Measurements from ENCODE around the gene PJA2.

PJA2 gene

DNA sequence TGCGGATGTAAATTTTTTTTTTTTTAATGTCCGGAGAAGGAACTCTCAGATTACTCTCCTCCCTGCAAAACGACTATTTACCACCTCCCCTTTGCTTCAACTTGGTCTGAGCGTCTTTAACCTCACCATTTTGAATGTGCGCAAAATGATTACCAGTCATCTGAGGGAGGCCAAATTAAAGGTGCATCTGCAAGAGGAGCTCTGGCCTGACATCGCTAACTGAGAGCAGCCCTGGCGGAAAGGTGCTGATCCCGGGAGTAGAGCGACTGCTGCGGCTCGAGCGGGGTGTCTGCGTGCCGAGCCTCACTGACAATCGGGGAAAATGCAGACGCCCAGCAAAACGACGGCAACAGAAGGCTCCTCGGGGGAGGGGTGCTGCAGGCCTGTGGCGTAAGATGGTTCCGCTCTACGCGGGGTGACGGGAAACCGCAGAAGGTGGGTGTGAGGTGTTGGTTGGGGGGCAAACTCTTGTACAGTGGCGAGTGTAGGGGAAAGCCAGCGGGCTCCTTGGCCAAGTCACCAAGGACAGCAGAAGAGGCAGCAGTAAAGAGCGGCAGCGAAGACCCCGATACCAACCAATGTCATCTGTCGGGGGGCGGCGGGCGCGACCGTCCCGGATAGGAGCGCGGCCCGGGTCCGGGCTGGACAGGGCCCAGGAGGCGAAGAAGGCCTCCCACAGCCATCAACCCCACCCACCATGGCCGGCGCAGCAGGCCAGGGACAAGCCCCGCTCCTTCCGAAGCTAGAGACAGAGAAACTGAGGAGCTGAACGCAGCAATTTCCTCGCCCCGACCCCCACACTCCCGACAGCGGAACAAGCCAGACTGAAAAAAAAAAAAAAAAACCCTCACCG lies 557 bp downstream of the PJA2 start:
- peak; percentile 25 for DNase-seq

DNA sequence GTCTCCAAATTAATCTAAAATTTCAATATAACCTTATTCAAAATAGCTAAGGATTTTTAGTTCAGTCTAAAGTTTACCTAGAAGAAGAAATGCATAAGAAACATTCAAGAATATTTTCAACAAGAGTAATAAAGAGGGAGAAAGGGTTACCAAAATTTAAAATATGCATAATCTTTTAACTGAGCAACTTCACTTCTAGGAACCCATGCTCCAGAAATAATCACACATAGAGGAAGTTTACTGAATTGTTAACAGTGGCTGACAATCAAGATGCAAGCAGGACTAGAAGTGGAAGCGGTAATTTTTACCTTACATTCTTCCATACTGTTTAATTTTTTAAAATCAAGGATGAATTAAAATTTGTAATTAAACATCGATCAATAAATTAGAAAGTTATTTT lies 1.9 kb downstream of the PJA2 start:
- DNase-seq: no peak

DNA sequence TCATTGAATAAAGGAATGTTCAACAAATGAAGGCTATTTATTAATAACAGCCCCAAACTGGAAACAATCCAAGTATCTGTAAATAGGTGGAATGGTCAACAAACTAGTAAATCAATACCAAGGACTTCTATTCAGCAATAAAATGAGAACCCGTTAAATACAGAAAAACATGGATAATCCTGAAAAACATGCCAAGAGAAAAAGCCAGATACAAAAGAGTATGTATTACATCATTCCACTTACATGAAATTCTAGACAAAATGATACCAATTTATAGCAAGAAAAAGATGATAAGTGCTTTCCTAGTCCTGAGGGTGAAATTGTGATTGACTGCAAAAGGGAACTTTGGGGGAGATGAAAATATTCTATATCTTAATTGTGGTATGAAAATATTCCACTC lies 3.1 kb downstream of the PJA2 start:
- no peak for DNase-seq

DNA sequence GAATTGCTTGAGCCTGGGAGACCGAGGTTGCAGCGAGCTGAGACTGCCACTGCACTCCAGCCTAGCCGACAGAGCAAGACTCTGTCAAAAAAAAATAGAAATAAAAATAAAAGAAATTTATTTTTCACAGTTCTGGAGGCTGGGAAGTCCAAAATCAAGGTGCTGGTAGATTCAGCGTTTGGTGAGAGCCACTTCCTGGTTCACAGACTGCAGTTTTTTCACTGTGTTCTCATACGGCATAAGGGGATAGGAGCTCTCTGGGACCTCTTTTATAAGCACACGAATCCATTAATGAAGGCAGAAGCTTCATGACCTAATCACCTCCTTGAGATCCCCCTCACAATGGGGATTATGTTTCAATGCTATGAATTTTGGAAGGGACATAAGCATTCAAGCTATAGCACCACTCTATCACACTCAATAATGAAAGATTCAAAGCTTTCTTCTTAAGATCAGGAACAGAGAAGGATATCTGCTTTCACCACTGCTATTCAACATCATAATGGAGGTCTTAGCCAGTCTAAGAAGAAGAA lies 5.3 kb downstream of the PJA2 start:
- DNase-seq: peak; percentile 30

DNA sequence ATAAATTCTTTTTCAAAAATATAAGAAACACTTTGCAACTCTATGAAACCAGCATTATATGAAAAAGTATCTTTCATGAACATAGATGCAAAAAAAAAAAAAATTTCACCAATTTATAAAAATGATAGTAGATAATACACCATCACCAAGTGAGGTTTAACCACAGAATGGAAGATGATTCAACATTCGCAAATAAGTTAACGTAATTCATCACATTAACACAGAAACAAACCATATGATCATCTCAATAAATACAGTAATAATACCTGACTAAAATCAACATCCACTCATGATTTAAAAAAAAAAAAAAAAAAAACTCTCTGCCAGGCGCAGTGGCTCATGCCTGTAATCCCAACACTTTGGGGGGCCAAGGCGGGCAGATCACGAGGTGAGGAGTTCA lies 6.3 kb downstream of the PJA2 start:
- DNase-seq: no peak

DNA sequence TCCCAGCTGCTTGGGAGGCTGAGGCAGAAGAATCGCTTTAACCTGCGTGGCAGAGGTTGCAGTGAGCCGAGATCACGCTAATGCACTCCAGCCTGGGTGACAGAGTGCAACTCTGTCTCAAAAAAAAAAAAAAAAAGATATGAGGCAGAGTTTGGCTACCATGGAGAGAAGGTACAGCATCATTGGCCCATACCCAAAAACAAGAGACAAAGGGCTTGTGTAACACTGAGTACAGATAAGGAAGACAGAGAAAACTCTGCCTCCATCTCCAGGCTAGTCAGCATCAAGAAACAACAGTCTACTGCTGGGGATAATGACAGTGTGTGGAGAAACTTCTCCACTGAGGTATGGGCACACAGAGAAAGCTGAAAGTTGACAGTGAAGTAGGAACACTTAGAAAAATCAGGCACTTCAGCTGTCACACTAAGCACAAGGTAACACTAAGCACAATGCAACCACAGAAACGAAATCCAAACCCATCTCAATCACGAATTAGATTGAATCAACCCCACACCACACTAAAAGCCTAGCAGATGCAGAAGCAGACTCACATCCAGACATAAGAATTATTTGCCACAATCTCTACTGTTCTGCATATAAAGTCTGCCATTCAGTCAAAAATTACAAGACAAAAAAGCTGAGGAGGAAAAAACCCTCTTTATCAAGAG lies 10.5 kb downstream of the PJA2 start:
- DNase-seq: no peak

DNA sequence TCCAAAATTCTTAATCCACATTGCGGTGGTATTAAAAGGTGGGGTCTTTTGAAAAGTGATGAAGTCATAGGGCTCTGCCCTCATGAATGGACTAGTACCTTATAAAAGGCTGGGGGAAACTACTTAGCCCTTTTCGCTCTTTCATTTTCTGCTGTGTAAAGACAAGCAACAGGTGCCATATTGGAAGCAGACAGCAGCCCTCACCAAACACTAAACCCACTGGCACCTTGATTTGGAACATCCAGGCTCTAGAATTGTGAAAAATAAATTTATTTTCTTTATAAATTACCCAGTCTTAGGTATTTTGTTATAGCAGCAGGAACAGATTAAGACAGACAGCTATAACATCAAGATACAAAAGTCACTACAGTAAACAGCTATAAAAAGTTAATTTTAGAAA lies 12.8 kb downstream of the PJA2 start:
- no peak for DNase-seq

DNA sequence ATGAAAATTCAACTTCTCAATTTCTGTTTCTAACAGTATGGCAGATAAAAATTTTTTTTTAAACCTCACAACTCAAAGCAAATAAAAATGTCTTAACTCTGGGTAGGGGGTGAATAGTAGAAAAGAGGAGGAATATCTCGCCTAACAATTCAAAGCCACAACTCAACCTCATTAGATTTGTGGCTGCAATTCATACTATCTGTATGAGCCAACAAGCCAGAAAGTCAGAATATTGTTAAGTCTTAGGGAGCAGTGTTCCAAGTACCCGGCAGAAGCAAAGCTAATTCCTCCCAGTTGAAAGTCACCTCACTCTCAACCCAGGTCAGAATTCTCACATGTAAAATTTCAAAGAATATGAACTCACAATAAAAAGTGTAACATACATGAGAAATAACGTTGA lies 15.0 kb downstream of the PJA2 start:
- DNase-seq: no peak

DNA sequence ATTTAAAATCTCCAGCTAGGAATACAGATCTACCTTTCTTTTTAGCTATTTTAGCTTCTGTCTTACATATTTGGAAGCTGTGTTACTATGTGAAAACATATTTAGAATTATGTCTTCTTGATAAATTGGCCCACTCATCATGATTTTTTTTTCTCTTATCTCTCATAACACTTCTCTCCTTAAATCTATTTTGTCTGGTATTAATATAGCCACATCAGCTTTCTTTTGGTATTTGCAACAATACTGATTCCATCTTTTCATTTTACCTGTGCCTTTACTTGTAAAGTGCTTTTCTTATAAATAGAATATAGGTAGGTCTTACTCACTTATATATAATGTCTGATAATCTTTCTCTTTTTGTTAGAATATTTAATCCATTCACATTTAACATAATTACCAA lies 19.6 kb downstream of the PJA2 start:
- DNase-seq: no peak

DNA sequence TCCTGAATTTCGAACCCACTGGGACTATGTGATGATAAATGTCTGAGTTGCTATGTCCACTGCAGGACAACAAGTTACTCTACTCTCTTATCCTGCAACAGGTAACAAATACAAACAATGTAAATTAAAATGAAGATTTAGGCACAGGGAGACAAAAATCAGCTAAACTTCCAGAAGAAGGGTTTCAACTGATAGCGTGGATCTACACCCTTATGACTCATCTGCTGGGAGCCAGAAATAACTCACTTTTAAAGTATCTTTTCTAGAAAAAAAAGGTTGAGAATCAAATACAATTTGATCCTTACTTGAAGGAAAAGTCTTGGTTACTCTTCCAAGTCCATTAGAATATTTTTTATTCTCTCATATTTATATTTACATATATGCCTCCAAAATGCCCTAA lies 21.4 kb downstream of the PJA2 start:
- no peak for DNase-seq

DNA sequence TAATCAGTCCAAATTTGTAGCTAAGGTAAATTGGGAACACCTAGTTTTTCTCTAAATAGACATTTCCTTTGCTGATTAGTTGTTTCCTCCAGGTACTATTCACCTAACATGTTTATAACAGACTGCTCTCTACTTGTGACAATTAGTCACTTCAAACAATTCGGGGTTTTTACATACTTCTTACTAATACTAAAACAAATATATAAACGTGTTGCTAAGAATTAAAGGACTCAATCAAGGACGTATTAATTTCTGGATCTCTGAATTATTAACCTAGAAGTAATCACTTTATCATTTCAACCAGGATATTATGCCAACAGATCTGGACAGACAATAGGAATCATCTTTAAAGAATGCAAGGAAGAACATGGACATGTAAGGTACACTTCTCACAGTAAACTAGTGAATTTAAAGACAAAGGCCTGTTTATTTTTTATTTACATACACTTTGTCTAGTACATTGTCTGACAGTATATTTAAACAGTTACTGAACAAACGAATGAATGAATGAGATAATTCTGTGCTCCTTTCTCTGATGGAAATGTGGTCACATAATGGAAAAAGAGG lies 22.3 kb downstream of the PJA2 start:
- no peak for DNase-seq

DNA sequence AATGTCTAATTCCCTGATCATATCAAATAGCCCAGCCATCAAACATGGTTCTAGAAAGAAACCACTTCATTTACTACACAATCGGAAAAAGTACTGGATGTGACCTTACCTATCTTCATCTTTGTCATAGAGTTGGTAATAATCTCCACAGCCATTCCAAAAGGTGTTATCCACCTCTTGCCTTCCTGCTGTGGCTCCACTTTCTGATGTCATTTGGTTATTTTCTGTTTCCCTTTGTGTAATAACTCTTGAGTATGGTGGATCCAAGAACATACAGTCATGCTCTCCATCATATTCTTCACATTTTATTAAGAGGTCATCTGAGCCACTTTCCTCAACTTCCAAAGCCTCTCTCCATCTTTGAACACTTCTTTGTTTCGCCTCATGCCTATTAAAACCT lies 31.7 kb downstream of the PJA2 start:
- DNase-seq: no peak

DNA sequence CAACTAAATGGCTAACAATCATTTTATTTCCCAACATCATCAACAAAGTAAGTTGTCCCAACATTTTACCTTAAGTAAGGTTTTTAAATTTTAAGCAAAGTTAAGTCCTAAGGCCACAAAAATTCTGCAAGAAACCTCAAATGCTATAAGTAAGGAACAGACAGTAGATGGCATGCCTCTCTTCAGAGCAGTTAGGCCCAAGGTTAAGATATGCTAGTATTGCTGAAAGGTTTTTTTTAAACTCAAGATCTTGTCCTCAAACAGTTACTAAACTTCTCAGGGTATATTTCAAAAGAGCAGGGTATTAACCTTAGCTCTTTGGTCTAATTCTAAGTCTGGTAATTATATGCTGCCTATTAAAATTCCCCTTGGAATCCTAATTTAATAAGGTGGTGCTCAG lies 35.1 kb downstream of the PJA2 start:
- DNase-seq: no peak

DNA sequence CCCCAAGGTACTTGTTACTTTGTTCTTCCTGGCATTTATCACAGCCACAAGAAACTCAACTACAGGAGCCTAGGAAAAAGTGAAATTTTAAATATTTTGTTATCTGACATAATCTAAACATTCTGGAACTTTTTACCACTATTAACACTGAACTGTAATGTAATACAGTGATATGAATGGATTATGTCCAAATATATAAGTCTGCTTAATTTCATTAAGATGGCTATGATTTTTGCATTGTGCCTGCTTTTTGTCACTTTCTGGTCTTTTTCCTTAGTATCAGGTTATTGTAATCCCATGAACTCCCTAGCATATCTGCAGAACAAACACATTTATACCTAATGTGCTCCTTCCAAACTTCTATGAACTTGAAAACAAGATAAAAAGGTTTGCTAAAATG lies 35.8 kb downstream of the PJA2 start:
- DNase-seq: no peak

DNA sequence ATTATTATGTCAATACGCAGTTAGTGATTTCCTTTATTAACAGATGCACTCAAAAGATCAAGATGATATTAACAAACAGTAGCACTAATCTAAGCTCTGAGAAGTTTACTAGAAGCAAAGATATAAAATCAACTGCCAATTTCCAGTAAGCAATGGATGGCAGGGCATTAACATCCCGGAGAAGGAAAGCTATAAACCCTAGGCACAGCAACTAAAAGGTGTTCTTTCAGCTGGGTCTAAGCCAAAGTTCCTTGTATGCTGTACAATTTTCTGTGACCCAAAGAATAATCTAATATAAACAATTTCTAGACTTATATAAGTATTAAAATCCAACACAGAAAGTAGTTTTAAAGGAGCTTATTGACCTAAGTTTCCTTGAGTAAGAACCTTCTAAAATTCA lies 39.4 kb downstream of the PJA2 start:
- DNase-seq: no peak

DNA sequence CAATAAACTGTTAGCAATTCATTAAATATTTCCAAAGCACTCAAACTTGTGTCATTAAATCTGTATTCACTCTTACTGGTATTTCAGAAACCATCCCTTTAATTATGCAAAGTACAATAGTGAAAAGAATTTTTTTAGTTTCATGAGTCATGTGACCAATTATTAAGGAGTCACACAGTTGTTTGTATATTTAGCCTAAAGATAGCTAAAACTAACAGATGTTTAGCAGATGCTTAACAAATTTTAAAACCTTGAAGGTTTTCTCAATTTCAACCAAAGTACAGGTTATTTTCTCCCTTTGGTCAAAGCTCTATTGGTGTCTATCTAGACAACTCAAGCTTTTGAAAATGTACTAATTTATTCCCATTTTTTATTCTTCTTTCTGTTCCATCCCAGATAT lies 44.1 kb downstream of the PJA2 start:
- no peak for DNase-seq

DNA sequence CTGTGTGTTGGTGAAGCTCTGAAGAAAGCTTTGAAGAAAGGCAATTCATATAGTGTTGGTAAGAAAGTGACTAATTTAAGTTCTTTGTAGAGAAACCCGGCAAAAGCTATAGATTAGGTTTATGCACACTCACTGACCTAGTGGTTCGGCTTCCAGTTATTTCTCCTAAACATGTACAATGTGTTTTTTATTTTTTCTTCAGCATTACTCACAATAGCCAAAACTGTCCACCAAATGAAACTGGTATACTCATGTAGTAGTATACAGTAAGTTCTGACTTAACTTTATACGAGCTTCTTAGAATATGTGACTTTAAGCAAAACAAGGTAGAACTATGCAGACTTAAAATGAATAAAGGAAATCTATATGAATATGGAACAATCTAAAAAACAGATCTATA lies 44.8 kb downstream of the PJA2 start:
- DNase-seq: no peak

DNA sequence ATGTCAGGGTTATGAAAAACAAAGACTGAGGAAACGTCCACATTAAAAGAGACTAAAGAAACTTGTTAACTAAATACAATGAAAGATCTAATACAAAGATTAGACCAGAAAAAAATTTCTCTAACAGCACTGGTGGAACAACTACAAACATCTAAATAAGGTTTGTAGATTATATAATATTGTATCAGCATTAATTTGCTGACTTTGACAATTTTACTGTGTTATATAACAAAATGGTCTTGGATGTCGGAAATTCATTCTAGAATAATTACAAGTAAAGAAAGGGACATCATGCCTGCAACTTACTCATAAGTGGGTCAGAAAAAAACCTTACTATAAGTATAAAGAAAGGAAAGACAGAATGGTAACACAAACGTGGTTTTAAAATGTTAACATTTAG lies 50.1 kb downstream of the PJA2 start:
- no peak for DNase-seq

DNA sequence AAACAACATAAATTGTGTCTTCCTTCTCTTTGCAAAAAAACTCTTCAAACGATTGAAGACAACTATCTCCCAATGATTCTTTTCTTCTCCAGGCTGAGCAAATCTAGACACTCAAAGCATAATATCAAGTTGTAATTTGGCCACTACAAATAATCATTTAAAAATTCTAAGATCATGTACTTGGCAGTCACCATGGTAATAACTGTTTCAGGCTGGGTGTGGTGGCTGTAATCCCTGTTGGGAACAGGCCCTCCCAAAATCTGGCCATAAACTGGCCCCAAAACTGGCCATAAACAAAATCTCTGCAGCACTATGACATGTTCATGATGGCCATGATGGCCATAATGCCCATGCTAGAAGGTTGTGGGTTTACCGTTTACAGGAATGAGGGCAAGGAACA lies 52.0 kb downstream of the PJA2 start:
- DNase-seq: no peak

DNA sequence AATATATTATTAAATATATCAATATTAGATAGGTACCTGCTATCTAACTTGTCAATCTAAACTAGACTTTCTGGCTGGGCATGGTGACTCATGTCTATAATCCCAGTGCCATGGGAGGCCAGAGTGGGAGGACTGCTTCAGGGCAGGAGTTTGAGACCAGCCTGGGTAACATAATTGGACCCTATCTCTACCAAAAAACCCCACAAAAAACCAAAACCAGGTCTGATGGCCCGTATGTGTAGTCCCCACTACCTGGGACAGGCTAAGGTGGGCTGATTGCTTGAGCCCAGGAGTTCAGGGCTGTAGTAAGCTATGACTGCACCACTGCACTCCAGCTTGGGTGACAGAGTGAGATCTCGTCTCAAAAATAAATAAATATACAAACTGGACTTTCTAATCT lies 55.0 kb downstream of the PJA2 start:
- DNase-seq: no peak

DNA sequence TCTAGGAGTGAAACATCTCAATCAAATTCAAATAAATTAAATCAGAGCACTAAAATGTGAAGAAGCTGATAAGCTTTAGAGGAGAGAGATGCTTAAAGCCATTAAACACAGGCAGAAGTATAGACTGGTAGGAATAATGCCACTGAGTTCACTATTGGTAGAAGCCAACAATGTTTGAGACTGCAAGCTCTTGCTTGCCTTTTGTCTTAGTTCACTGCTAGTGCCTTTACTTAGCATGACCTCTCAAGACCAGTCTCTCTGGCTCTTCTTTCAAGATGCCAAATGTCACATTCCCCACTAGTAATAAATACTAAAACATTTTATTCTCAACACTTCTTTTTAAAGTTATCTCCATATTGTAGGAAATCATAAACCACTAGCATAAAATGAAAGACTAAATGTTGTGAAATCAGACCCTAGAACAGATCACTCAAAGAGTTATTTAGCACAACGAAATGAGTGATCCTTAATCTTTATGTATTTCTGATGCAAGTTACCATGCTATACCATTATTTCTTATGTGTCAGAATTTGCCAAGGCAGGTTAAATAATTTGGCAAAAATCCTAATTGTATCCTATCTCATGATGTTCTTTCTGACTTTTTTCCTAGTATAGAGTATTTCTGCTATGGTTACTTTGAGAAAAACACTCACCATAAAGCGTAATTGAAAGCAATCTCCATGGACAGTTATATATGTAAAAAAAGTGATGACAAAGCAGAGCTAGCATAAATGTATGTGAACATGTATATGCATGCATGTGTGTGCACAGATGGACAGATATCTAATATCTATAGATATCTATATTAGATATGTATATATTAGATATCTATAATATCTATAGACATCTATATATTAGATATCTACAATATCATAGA lies 57.5 kb downstream of the PJA2 start:
- DNase-seq: no peak

DNA sequence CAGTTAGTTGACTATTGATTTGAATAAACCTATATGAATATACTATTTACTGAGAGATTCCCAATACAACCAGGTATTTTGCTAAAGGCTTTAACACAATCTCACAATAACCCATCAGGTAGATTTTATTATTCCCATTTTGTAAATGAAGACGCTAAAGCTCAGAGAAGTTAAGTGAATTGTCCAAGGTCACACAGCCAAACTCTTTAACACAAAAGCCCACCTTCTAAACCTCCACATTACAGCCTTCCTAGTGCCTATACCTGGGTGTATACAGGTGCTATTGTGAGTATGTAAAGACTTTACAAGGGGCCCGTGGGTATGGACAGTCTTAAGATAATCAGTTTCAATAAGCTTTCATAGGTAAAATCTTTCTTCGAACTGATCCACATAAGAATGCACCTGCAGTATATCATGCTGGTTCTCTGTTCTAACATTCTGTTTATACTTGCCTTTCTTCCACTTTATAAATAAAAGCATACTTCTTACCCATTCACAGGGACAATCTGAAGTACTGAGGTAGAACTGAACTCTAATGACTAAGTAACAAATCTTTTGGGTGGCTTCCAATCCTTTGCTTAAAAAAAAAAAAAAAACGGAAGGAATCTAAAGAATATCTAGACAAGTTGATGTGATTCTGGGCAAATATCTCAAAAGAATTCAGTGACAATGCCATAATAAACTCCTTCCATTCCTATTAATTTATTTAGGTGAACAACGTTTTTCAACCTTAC lies 59.1 kb downstream of the PJA2 start:
- no peak for DNase-seq
